Karpas-422 (cell line): ENCODE measurements around the gene EEF1E1. TPM values are rescaled to one million over a fixed set of nuclear protein-coding genes. Genes with fewer than 3 reads are reported as not detected.

Experiments
- DNase-seq: peaks from one replicate; pipeline ENCODE4 v3.0.0-alpha.2; 2015
- H2AFZ ChIP-seq: fragments of 200-600 bp; sonication (generic); 2 replicates; pipeline ENCODE4 v1.6.1; 2014; ENCODE audit warnings: antibody characterized with exemption, low read length, mixed read lengths
- H3K27ac ChIP-seq: fragments of 200-600 bp; sonication (generic); 2 replicates; pipeline ENCODE4 v1.5.1; 2014; ENCODE audit warnings: mild to moderate bottlenecking, low read length, moderate library complexity
- H3K27me3 ChIP-seq: fragments of 200-600 bp; sonication (generic); 2 replicates; pipeline ENCODE4 v1.6.1; 2014; ENCODE audit warnings: low read length, mixed read lengths
- H3K36me3 ChIP-seq: fragments of 200-600 bp; sonication (generic); 2 replicates; pipeline ENCODE4 v1.6.1; 2014; ENCODE audit warnings: low read length, mixed read lengths; ENCODE audit not compliant: insufficient read depth
- H3K4me1 ChIP-seq: fragments of 200-600 bp; sonication (generic); 2 replicates; pipeline ENCODE4 v1.6.1; 2014; ENCODE audit warnings: mild to moderate bottlenecking, low read length, mixed read lengths
- H3K4me2 ChIP-seq: fragments of 200-600 bp; sonication (generic); 2 replicates; pipeline ENCODE4 v1.6.1; 2014; ENCODE audit warnings: low read length, low read depth, mild to moderate bottlenecking; ENCODE audit not compliant: poor library complexity, severe bottlenecking
- H3K4me3 ChIP-seq: fragments of 200-600 bp; sonication (generic); 2 replicates; pipeline ENCODE4 v1.5.1; 2014; ENCODE audit warnings: mild to moderate bottlenecking, antibody characterized with exemption, low read length, mixed read lengths
- H3K79me2 ChIP-seq: fragments of 200-600 bp; sonication (generic); 2 replicates; pipeline ENCODE4 v1.6.1; 2014; ENCODE audit warnings: mild to moderate bottlenecking, low read length, mixed read lengths
- H3K9ac ChIP-seq: fragments of 200-600 bp; sonication (generic); 2 replicates; pipeline ENCODE4 v1.6.0; 2014; ENCODE audit warnings: low read length
- H3K9me2 ChIP-seq: fragments of 200-600 bp; sonication (generic), shearing (Covaris generic); replicated peaks from 2 replicates; pipeline ENCODE4 v1.6.0; 2014; ENCODE audit warnings: mild to moderate bottlenecking, low read length, moderate library complexity; ENCODE audit not compliant: insufficient read depth
- H3K9me3 ChIP-seq: fragments of 300-700, 200-600 bp; sonication (generic); 2 replicates; pipeline ENCODE4 v1.6.1; 2014; ENCODE audit warnings: low read length, mixed read lengths
- H4K20me1 ChIP-seq: fragments of 200-600 bp; sonication (generic); 2 replicates; pipeline ENCODE4 v1.6.1; 2014; ENCODE audit warnings: mild to moderate bottlenecking, antibody characterized with exemption, low read length, low read depth; ENCODE audit not compliant: insufficient read depth
- total RNA-seq: library from RNA; depleted of rRNA; stranded (reverse); fragments of >200 nt; shearing (Covaris generic); gene quantifications from 2 replicates; pipeline ENCODE4 v1.2.3, GENCODE V29; 2014; ENCODE audit warnings: low replicate concordance

Gene EEF1E1
- total RNA-seq, 1 experiment from 2014 or later, result 74.9 TPM

DNA sequence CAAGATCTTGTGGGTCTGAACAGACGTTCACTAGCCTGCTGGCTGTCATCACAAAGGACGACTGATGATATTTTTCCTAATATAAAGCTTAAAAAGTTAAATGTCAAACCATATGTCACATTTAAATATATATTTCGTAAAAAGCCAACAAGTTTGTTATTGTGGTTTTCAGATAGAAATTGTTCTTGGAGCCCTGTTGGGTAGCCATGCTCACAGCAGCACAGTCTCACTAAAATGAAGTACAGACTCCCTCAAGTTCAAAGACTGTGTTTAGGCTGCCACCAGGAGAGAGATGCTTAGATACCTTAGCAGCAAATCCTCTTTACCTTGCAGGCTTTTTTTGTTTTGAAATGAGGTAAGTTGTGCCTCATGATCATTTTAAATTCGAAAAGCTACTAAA, 17.8 kb downstream of the EEF1E1 start:
- Histone ChIP-seq H4K20me1 (no peaks in the 10 kb centered on the region; the same call in 1 of the 2 replicates), H3K36me3 (peaks cover 43% of the 10 kb centered on the region; the same call in 1 of the 2 replicates), H2AFZ (no peak overlapping the region), H3K9ac (no peak overlapping the region), H3K9me3 (no peaks in the 10 kb centered on the region), H3K4me2 (no peak overlapping the region), H3K9me2 (no peaks in the 10 kb centered on the region), H3K4me3 (no peak overlapping the region), H3K27ac (no peak overlapping the region), H3K4me1 (no peaks in the 10 kb centered on the region), H3K27me3 (no peaks in the 10 kb centered on the region), H3K79me2 (peaks cover 33% of the 10 kb centered on the region)
- DNase-seq, result no peak

DNA sequence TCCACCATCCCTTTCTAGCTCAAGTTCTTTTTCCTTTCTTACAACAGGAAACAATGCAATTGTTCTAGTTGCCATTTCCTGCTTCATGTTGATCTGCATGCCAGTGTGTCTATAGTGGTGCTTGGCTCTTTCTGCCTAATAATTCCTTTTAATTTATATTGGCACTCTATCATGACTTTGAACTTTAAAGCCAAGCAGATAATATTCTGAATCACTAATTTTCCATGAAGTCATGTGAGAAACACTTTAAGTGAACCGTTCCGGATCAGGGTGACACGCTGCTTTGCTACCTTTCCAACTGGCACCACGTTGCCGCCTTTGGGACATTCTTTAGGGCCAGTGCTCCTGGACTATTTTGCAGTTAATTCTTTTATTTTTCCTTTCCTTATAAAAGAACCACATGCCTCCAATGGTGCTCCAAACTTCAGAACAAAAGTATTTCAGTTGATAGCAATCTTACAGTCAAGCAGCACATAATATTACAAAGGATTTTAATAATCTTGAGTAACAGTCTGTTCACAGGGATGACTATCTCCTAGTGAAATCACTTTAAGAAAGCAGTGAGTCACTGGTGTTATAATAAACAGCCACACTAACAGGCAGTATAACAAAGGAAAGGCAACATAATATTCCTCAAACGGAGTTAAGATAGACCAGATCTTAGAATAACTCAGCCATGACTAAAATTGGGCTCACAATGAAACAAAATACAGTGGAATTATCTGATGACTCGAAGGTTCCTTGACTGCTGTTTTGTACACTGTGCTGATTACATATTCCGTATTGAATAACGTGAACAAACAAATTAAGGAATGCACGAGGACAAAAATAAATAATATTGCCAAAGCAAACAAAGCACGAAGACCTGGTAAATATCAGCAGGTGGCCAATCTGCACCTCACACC, 19.1 kb downstream of the EEF1E1 start:
- H4K20me1 ChIP-seq, result no peaks in the 10 kb centered on the region; the same call in 1 of the 2 replicates
- H3K36me3 ChIP-seq, result peaks cover 32% of the 10 kb centered on the region; the same call in 1 of the 2 replicates
- H3K27ac ChIP-seq, result no peak overlapping the region
- H3K27me3 ChIP-seq, result no peaks in the 10 kb centered on the region
- no peak overlapping the region for H3K4me2 ChIP-seq
- no peak overlapping the region for H3K9ac ChIP-seq
- H3K79me2 ChIP-seq, result peaks cover 33% of the 10 kb centered on the region
- no peak overlapping the region for H3K4me3 ChIP-seq
- DNase-seq, result no peak
- H3K9me3 ChIP-seq, result no peaks in the 10 kb centered on the region
- no peaks in the 10 kb centered on the region for H3K4me1 ChIP-seq
- no peaks in the 10 kb centered on the region for H3K9me2 ChIP-seq
- H2AFZ ChIP-seq, result no peak overlapping the region

DNA sequence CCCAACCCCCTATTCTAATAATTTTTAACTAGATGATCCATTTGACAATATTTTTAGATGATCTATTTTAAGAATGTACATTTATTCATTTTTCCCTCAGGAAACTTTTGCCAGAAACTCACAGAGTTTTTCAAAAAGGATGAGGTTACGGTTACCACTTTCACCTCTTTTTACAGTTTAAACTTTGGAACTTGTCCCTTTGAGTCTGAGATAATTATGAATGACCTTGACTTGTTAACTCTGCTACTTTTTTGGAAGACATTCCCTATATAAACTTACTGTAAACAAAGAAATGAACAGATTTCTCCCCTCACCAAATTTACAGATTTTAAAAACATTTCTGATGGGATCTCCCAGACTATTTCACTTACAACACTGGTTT, 19.8 kb downstream of the EEF1E1 start:
- no peaks in the 10 kb centered on the region for H3K9me2 ChIP-seq
- H3K9ac ChIP-seq, result no peak overlapping the region
- H3K27me3 ChIP-seq, result no peaks in the 10 kb centered on the region
- H3K4me2 ChIP-seq, result no peak overlapping the region
- H2AFZ ChIP-seq, result no peak overlapping the region
- H4K20me1 ChIP-seq, result no peaks in the 10 kb centered on the region; the same call in 1 of the 2 replicates
- H3K4me3 ChIP-seq, result no peak overlapping the region
- no peak overlapping the region for H3K27ac ChIP-seq
- H3K9me3 ChIP-seq, result no peaks in the 10 kb centered on the region
- peaks cover 33% of the 10 kb centered on the region for H3K79me2 ChIP-seq
- H3K4me1 ChIP-seq, result no peaks in the 10 kb centered on the region
- H3K36me3 ChIP-seq, result peaks cover 32% of the 10 kb centered on the region; the same call in 1 of the 2 replicates
- DNase-seq, result no peak

DNA sequence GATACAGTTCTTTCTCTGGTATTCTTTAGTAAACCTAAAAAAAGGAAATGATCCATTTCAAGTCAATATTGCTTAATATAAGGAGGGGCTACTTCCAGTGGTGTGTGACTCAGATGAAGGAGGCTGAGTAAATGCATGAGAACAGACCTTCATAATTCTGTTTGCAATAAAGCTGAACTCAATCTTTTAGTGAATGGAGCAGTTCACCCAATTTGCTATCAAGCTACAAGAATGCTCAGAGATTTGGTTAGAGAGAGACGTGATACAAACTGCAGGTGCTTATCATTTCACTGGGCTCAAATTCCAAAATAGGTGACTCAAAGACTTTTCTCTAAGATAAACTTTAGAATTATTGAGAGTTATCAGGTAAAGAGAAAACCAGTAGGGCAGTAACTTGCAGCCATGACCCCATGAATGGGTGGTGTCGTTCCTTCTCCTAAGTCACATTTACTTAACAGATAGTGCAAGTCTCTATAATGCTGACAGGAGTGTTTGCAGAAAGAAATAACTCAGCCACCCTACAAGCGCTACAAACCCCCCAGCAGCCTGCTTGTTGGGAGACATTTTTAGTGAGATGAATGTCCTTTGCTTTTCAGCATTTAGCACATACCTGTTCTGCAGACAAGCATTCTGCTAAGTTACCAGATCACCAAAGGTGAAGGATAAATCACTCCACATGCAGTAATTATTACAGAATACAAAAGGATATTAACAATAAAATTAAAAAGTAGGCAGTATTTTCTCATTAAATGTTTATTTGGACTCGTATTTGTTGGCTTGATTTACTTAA, 21.8 kb downstream of the EEF1E1 start:
- Histone ChIP-seq H3K9me2 (no peaks in the 10 kb centered on the region), H3K36me3 (peaks cover 24% of the 10 kb centered on the region; the same call in 1 of the 2 replicates), H3K4me2 (no peak overlapping the region), H3K27me3 (no peaks in the 10 kb centered on the region), H3K27ac (no peak overlapping the region), H3K79me2 (peaks cover 22% of the 10 kb centered on the region), H3K4me1 (no peaks in the 10 kb centered on the region), H3K4me3 (no peak overlapping the region), H3K9ac (no peak overlapping the region), H4K20me1 (no peaks in the 10 kb centered on the region), H3K9me3 (no peaks in the 10 kb centered on the region), H2AFZ (no peak overlapping the region)
- no peak for DNase-seq

GRCh38 chr6:8079126-8079525, 23.2 kb downstream of the EEF1E1 start:
- peaks cover 16% of the 10 kb centered on the region for H3K79me2 ChIP-seq
- H3K9ac ChIP-seq, result no peak overlapping the region
- no peak overlapping the region for H3K4me3 ChIP-seq
- no peak overlapping the region for H3K4me2 ChIP-seq
- no peak overlapping the region for H3K27ac ChIP-seq
- no peaks in the 10 kb centered on the region for H4K20me1 ChIP-seq
- no peak for DNase-seq
- H2AFZ ChIP-seq, result no peak overlapping the region
- H3K36me3 ChIP-seq, result peaks cover 14% of the 10 kb centered on the region; the same call in 1 of the 2 replicates
- no peaks in the 10 kb centered on the region for H3K9me2 ChIP-seq
- H3K4me1 ChIP-seq, result no peaks in the 10 kb centered on the region
- no peaks in the 10 kb centered on the region for H3K27me3 ChIP-seq
- H3K9me3 ChIP-seq, result no peaks in the 10 kb centered on the region

GRCh38 chr6:8077991-8078390, 24.4 kb downstream of the EEF1E1 start:
- no peaks in the 10 kb centered on the region for H3K9me2 ChIP-seq
- H3K4me1 ChIP-seq, result no peaks in the 10 kb centered on the region
- H3K27me3 ChIP-seq, result no peaks in the 10 kb centered on the region
- no peak overlapping the region for H3K27ac ChIP-seq
- no peaks in the 10 kb centered on the region for H3K9me3 ChIP-seq
- no peak for DNase-seq
- H3K36me3 ChIP-seq, result peaks cover 4% of the 10 kb centered on the region; the same call in 1 of the 2 replicates
- H2AFZ ChIP-seq, result no peak overlapping the region
- no peak overlapping the region for H3K9ac ChIP-seq
- H3K4me3 ChIP-seq, result no peak overlapping the region
- H4K20me1 ChIP-seq, result no peaks in the 10 kb centered on the region
- H3K79me2 ChIP-seq, result peaks cover 5% of the 10 kb centered on the region; the same call in 1 of the 2 replicates
- no peak overlapping the region for H3K4me2 ChIP-seq

- Histone ChIP-seq H2AFZ (no peak overlapping the region), H3K36me3 (peaks cover 4% of the 10 kb centered on the region; the same call in 1 of the 2 replicates), H3K9ac (no peak overlapping the region), H3K27ac (no peak overlapping the region), H3K9me2 (no peaks in the 10 kb centered on the region), H3K9me3 (no peaks in the 10 kb centered on the region), H4K20me1 (no peaks in the 10 kb centered on the region), H3K4me2 (no peak overlapping the region), H3K27me3 (no peaks in the 10 kb centered on the region), H3K79me2 (no peaks in the 10 kb centered on the region), H3K4me3 (no peak overlapping the region), H3K4me1 (no peaks in the 10 kb centered on the region)
- DNase-seq, result no peak
These were observed 26.6 kb downstream of the EEF1E1 start for GRCh38 chr6:8075704-8076103.

DNA sequence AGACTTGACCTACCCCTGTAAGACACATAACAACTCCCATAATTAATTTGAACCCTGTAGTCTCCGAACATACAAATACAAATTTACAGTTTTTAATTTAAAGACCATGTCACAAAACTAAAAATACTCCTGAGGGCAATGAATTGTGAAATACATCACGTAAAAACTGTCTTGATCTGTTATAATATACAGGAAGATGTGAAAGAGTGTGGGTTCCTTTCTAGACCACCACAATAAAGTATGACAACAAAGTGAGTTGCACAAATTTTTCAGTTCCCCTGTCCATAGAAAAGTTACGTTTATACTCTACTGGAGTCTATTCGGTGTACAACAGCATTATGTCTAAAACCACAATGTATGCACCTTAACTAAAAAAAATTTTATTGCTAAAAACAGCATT, 27.2 kb downstream of the EEF1E1 start:
- Histone ChIP-seq H3K4me3 (no peak overlapping the region), H3K27me3 (no peaks in the 10 kb centered on the region), H3K9me2 (no peaks in the 10 kb centered on the region), H3K9me3 (no peaks in the 10 kb centered on the region), H3K27ac (no peak overlapping the region), H3K4me2 (no peak overlapping the region), H3K9ac (no peak overlapping the region), H3K4me1 (no peaks in the 10 kb centered on the region), H3K36me3 (peaks cover 4% of the 10 kb centered on the region; the same call in 1 of the 2 replicates), H3K79me2 (no peaks in the 10 kb centered on the region), H2AFZ (no peak overlapping the region), H4K20me1 (no peaks in the 10 kb centered on the region)
- DNase-seq, result no peak
